Measurements from ENCODE around the gene KLHL10. TPM values are rescaled to one million over a fixed set of nuclear protein-coding genes. Genes with fewer than 3 reads are reported as not detected.
A peak's percentile ranks its signal among the peaks of the same experiment; 100 is the strongest.

KLHL10 gene
- total and polyA plus RNA-seq, 2 of the 4 experiments (the other 2 are of a cell fraction): 0.18 TPM; not detected in 1

GRCh38 chr17:41896726-41897125 is 59.1 kb downstream of the KLHL10 start:
- in situ Hi-C loops (cut with MboI; ENCODE audit: low sequenced_read_pairs): no loop called here
- H3K14ac ChIP-seq (replicated peaks; ENCODE audit: low read depth, low read length): no peak overlapping the region
- no peak overlapping the region for H4K91ac ChIP-seq (ENCODE audit: insufficient read depth, low read depth, low read length)
- ChIA-PET POLR2A (ENCODE audit: unreplicated experiment) (no interaction called here), CTCF (no interaction called here)
- H3K4ac ChIP-seq (ENCODE audit: low read depth, low read length): no peak overlapping the region
- ATAC-seq (ENCODE audit: low read depth) (no peak), DNase-seq (no peak)
- peaks cover 18% of the 10 kb centered on the region for H3K4me1 ChIP-seq (ENCODE audit: control insufficient read depth, insufficient read depth, low read length)
- no peak overlapping the region for H3K56ac ChIP-seq (ENCODE audit: extremely low read depth, insufficient read depth, low read length)
- TF ChIP-seq RFX5 (IDR thresholded peaks at IDR 0.05; ENCODE audit: low read depth, low read length) (no peak), ELK1 (IDR thresholded peaks at IDR 0.05; ENCODE audit: borderline replicate concordance, low read depth, low read length) (no peak), RAD21 (IDR thresholded peaks at IDR 0.05; ENCODE audit: low read length) (no peak), CEBPB (IDR thresholded peaks at IDR 0.05; ENCODE audit: low read depth, low read length) (no peak), MAFK (IDR thresholded peaks at IDR 0.05; ENCODE audit: low read depth, low read length) (no peak), SMC3 (IDR thresholded peaks at IDR 0.05; ENCODE audit: low read depth, low read length) (no peak), USF2 (IDR thresholded peaks at IDR 0.05; ENCODE audit: low read depth, low read length) (no peak), MXI1 (IDR thresholded peaks at IDR 0.05; ENCODE audit: borderline replicate concordance, low read depth, low read length) (no peak), FOS (IDR thresholded peaks at IDR 0.05; ENCODE audit: low read depth, low read length) (no peak), POLR2A (IDR thresholded peaks at IDR 0.05; ENCODE audit: low read depth, low read length) (no peak), RCOR1 (IDR thresholded peaks at IDR 0.05; ENCODE audit: insufficient replicate concordance, low read length) (no peak)
- H3K27me3 ChIP-seq (ENCODE audit: control insufficient read depth, insufficient read depth, low read length): no peaks in the 10 kb centered on the region
- no peak overlapping the region for H2BK5ac ChIP-seq (ENCODE audit: low read depth, low read length, poor library complexity, severe bottlenecking)
- no peak overlapping the region for H2AK5ac ChIP-seq (ENCODE audit: low read depth, low read length)
- peak overlapping the region; percentile 7; the same call in 1 of the 2 replicates for H3K27ac ChIP-seq (ENCODE audit: insufficient read depth, low read length)
- no peak overlapping the region for H3K4me3 ChIP-seq (ENCODE audit: insufficient read depth, low read depth, low read length)
- H3K79me1 ChIP-seq (ENCODE audit: low read depth in 1 of 2, low read length in 2 of 2): peaks cover 22 to 77% of the 10 kb centered on the region in 2 experiments
- H2BK20ac ChIP-seq (ENCODE audit: low read depth, low read length): no peak overlapping the region
- no peak overlapping the region for H3K4me2 ChIP-seq (ENCODE audit: low read depth, low read length)
- H3K9me3 ChIP-seq (ENCODE audit: control insufficient read depth, insufficient read depth, low read length): no peaks in the 10 kb centered on the region
- H4K20me1 ChIP-seq (ENCODE audit: insufficient read depth, low read length): peaks cover 47% of the 10 kb centered on the region
- H2AFZ ChIP-seq (replicated peaks; ENCODE audit: low read length, poor library complexity): no peak overlapping the region
- H3K36me3 ChIP-seq (ENCODE audit: control insufficient read depth, insufficient read depth, low read length): peaks cover 78% of the 10 kb centered on the region
- no peak overlapping the region for H4K8ac ChIP-seq (ENCODE audit: low read depth in 2 of 2, low read length in 2 of 2)
- dilution Hi-C loops (cut with HindIII; ENCODE audit: low sequenced_read_pairs, unreplicated experiment): no loop called here
- peaks cover 19% of the 10 kb centered on the region for H3K9me1 ChIP-seq (ENCODE audit: insufficient read depth, low read length)
- BruUV-seq (replicated peaks): no TSS peak
- no peak overlapping the region for H2AK9ac ChIP-seq (replicated peaks; ENCODE audit: low read depth, low read length, poor library complexity)
- H2BK15ac ChIP-seq (ENCODE audit: low read depth, low read length): no peak overlapping the region
- H4K5ac ChIP-seq (ENCODE audit: low read depth, low read length): no peak overlapping the region
- H3K18ac ChIP-seq (ENCODE audit: low read depth, low read length): no peak overlapping the region
- H3K9ac ChIP-seq (ENCODE audit: low read depth, low read length): no peak overlapping the region
- H3K23ac ChIP-seq (ENCODE audit: low read depth, low read length): no peak overlapping the region
- intact Hi-C loops (cut with micrococcal nuclease): no loop called here
- no peak overlapping the region for H2BK120ac ChIP-seq (ENCODE audit: low read depth, low read length)
- 90% methylated on average over 2 of the region's 6 CpGs; no CpG with 5 or more reads in 1 of the 2 experiments for WGBS, 2 experiments (ENCODE audit: extremely low coverage in 2 of 2, insufficient read length in 1 of 2)

Data from IMR-90 (cell line).